A549 (cell line): ENCODE measurements around the gene POC1B. TPM values are rescaled to one million over a fixed set of nuclear protein-coding genes. Genes with fewer than 3 reads are reported as not detected.

Source experiments
- ATAC-seq, 2 experiments: fragments of 200-7000 bp in 1 of 2; fragments of >200 bp in 1 of 2; cut with Nextera tagmentation in 1 of 2; cut with Tn5 transposase in 1 of 2; 3 replicates each; pipeline versions ENCODE4 v1.8.0 to v1.9.1; 2018 to 2020; ENCODE audit warnings: mild to moderate bottlenecking in 1 of 2, moderate library complexity in 1 of 2
- CTCF ChIA-PET: fragments of 300-600 bp; sonication (Branson Sonifier 250); formaldehyde crosslinking; extraction: SDS; loops from one replicate; lab custom pipeline; 2021; ENCODE audit warnings: antibody characterized with exemption, inconsistent platforms; lab: Yijun Ruan, JAX
- POLR2A ChIA-PET: fragments of 350-600 bp; formaldehyde crosslinking; extraction: SDS; loops from one replicate; lab custom pipeline; 2021; ENCODE audit warnings: antibody characterized with exemption, inconsistent platforms; lab: Yijun Ruan, JAX
- DNase-seq, 2 experiments: peaks; one replicate each; pipeline versions ENCODE4 v3.0.0 to v3.0.0-alpha.2; 2011 to 2016; ENCODE audit warnings: low read depth in 1 of 2, low spot score in 1 of 2
- FAIRE-seq: peaks from 2 replicates; lab custom pipeline; 2011; peaks lifted over from hg19 to GRCh38; lab: Jason Lieb, UNC
- H3K27ac ChIP-seq, 2 experiments: fragments of >200 bp; sonication (Bioruptor Twin); formaldehyde crosslinking; 3 replicates each; pipeline ENCODE4 v1.5.1; 2016 to 2017
- H3K4me1 ChIP-seq: fragments of >200 bp; sonication (Bioruptor Twin); formaldehyde crosslinking; 3 replicates; pipeline ENCODE4 v1.6.1; 2016
- H3K4me2 ChIP-seq: fragments of >200 bp; sonication (Bioruptor Twin); formaldehyde crosslinking; 3 replicates; pipeline ENCODE4 v1.6.1; 2016
- H3K4me3 ChIP-seq: fragments of >200 bp; sonication (Bioruptor Twin); formaldehyde crosslinking; 3 replicates; pipeline ENCODE4 v1.5.1; 2016
- H3K9me3 ChIP-seq: fragments of >200 bp; sonication (Bioruptor Twin); formaldehyde crosslinking; 3 replicates; pipeline ENCODE4 v1.6.1; 2016
- CEBPB ChIP-seq, 2 experiments: fragments of >200 bp in 1 of 2; sonication (Bioruptor Twin) in 1 of 2; formaldehyde crosslinking in 1 of 2; IDR thresholded peaks; 2 replicates each; pipeline ENCODE4 v1.6.1; 2012 to 2016
- CHD2 ChIP-seq: fragments of 150-350 bp; IDR thresholded peaks from 2 replicates; pipeline ENCODE4 v1.6.1; 2014; ENCODE audit warnings: low read length; ENCODE audit not compliant: partially characterized antibody
- EHF ChIP-seq: fragments of 250-450 bp; sonication (Bioruptor Pico); IDR thresholded peaks from 2 replicates; pipeline ENCODE4 v1.5.0; 2020; ENCODE audit warnings: mild to moderate bottlenecking
- EHMT2 ChIP-seq: fragments of 200-600 bp; sonication (generic); IDR thresholded peaks from 2 replicates; pipeline ENCODE4 v1.6.1; 2016; ENCODE audit warnings: antibody characterized with exemption, low read depth, mild to moderate bottlenecking, moderate library complexity
- EP300 ChIP-seq, 2 experiments: fragments of >200 bp; sonication (Bioruptor Twin); formaldehyde crosslinking; IDR thresholded peaks; 2 replicates in 1 of 2; 3 replicates in 1 of 2; pipeline ENCODE4 v1.6.1; 2016 to 2017
- FOXS1 ChIP-seq: fragments of 250-450 bp; sonication (Bioruptor Pico); IDR thresholded peaks from 2 replicates; pipeline ENCODE4 v1.5.0; 2020; ENCODE audit warnings: mild to moderate bottlenecking, moderate library complexity
- HEYL ChIP-seq: fragments of 250-450 bp; sonication (Bioruptor Pico); IDR thresholded peaks from 2 replicates; pipeline ENCODE4 v1.8.0; 2021; ENCODE audit warnings: mild to moderate bottlenecking, moderate library complexity
- RAD21 ChIP-seq, 2 experiments: fragments of >200 bp in 1 of 2; sonication (Bioruptor Twin) in 1 of 2; formaldehyde crosslinking in 1 of 2; IDR thresholded peaks in 1 of 2; conservative IDR thresholded peaks in 1 of 2; 2 replicates in 1 of 2; 3 replicates in 1 of 2; pipeline ENCODE4 v1.6.1; 2012 to 2018; ENCODE audit warnings: inconsistent platforms in 1 of 2
- RNF2 ChIP-seq: fragments of 200-600 bp; sonication (generic); IDR thresholded peaks from 2 replicates; pipeline ENCODE4 v1.6.1; 2016; ENCODE audit warnings: low read depth, mild to moderate bottlenecking, antibody characterized with exemption, moderate library complexity, borderline replicate concordance
- SMC3 ChIP-seq: fragments of >200 bp; sonication (Bioruptor Twin); formaldehyde crosslinking; IDR thresholded peaks from 3 replicates; pipeline ENCODE4 v1.6.1; 2018; ENCODE audit warnings: inconsistent platforms
- ZFP36 ChIP-seq: fragments of 450-650 bp; IDR thresholded peaks from 2 replicates; pipeline ENCODE4 v1.6.1; 2014; ENCODE audit warnings: borderline replicate concordance; ENCODE audit not compliant: partially characterized antibody
- ZNF302 ChIP-seq: fragments of 250-450 bp; sonication (Bioruptor Pico); IDR thresholded peaks from 2 replicates; pipeline ENCODE4 v1.9.0; 2021; ENCODE audit warnings: inconsistent platforms, mild to moderate bottlenecking, moderate library complexity
- ZSCAN20 ChIP-seq: fragments of 250-450 bp; sonication (Bioruptor Pico); IDR thresholded peaks from 2 replicates; pipeline ENCODE4 v1.8.0; 2022; ENCODE audit warnings: mild to moderate bottlenecking, moderate library complexity
- WGBS: methylation state at CpG from one replicate; pipeline ENCODE4 v1.1.6; 2017; ENCODE audit errors: missing lambda C conversion rate; 5-methylcytosine and 5-hydroxymethylcytosine counted together
- polyA plus RNA-seq, 4 experiments: library from polyadenylated mRNA; depleted of rRNA in 3 of 4; stranded (reverse); fragments of >200 nt; fragmentation: RNase III in 1 of 4; extraction: RNeasy Plus Mini Kit Qiagen cat#74134 plus additional on column Dnase treatment in 1 of 4; gene quantifications; 2 replicates in 3 of 4; 3 replicates in 1 of 4; pipeline ENCODE4 v1.2.3, GENCODE V29; 2011 to 2017
- TF ChIP-seq, protein P1 (sequence below): IDR thresholded peaks from 2 replicates; pipeline ENCODE4 v1.6.1; 2012
- TF ChIP-seq, protein P2 (sequence below): fragments of 450-650 bp; IDR thresholded peaks from 2 replicates; pipeline ENCODE4 v1.6.1; 2014; ENCODE audit warnings: antibody characterized with exemption
- TF ChIP-seq, protein P3 (sequence below): IDR thresholded peaks from 2 replicates; pipeline ENCODE4 v1.6.1; 2012; ENCODE audit warnings: low read depth, borderline replicate concordance
- TF ChIP-seq, protein P4 (sequence below): fragments of >200 bp; sonication (Bioruptor Twin); formaldehyde crosslinking; IDR thresholded peaks from 3 replicates; pipeline ENCODE4 v1.5.1; 2016
- TF ChIP-seq, protein P5 (sequence below): fragments of 250-450 bp; sonication (Bioruptor Pico); IDR thresholded peaks from 2 replicates; pipeline ENCODE4 v1.5.0; 2021; ENCODE audit warnings: mild to moderate bottlenecking, moderate library complexity, borderline replicate concordance
- TF ChIP-seq, protein P6 (sequence below): IDR thresholded peaks from 2 replicates; pipeline ENCODE4 v1.6.1; 2012

POC1B gene
- polyA plus RNA-seq, 2 of the 4 experiments (the other 2 are of a cell fraction) = 10.8 to 38.6 TPM

DNA sequence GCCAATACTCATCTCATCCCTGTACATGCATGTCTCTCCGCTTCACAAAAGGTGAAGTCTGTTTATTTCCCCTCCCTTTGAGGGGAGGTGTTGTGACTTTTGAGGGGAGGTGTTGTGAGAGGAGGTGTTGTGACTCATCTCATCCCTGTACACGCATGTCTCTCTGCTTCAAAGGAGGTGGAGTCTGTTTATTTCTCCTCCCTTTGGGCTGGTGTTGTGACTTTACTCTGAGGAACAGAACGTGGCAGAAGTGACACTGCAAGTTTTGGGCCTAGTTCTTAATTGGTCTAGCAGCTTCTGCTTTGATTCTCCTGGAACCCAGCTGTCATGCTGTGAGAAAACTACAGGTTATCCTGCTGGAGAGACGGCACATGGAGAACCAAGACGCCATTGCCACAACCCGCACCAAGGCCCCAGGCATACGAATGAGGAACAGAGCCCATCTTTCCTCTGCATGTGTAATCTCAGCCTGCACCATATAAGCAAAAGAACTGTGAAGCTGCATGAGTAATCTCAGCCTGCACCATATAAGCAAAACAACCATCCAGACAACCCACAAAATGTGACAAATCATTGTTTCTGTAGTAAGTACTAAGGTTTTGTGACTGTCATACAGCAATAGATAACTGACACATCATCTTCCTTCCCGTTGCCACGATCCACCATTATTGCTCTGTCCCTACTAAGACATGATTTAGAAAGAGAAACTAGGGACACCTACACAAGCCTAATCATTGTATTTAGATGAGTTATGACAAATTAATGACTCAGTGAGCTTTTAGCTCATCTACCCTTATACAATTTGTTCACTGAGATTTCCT lies 31.2 kb downstream of the POC1B start:
- no peak overlapping the region for H3K27ac ChIP-seq

DNA sequence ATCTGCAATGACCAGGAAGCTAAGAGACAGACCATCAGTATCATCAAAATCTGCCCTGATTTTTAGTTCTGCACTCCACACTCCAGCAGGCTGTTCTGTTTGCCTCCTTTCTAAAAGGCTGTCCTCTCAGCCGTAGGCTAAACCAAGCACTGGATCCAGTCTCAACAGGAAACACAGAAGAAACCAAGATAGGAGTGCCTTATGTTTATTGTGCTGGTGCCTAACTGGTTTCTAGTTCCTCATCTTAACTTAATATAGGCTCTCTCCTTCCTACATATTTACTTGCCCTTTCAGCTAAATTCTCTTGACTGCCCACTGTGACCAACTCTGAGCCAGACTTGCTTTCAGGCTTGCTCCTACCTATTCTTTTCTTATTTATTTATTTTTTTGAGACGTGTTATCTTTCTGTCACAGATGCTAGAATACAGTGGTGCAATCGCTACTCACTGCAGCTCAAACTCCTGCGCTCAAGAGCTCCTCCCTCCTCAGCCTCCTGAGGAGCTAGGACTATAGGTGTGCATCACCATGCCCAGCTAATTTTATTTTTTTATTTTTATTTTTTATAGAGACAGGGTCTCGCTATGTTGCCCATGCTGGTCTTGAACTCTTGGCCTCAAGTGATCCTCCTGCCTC lies 32.1 kb downstream of the POC1B start:
- ATAC-seq = no peak
- no peak for FAIRE-seq

More for the DNA sequence above, 31.2 kb downstream of the POC1B start:
- CTCF ChIA-PET = interaction anchor here (0.8 to 2.3 kb wide), 3 partner anchors 15 to 28 kb away, joined by 3 to 7 read pairs (median 3); no protein-coding TSS in a partner anchor
- H3K4me1 ChIP-seq = peaks cover 15% of the 10 kb centered on the region
- no peak overlapping the region for H3K4me3 ChIP-seq
- ATAC-seq = no peak
- H3K4me2 ChIP-seq = no peak overlapping the region
- TF ChIP-seq RAD21 (conservative IDR thresholded peaks at IDR 0.05 in 1 of 2, IDR thresholded peaks at IDR 0.05 in 1 of 2) = no peak
- no peak for TF ChIP-seq ZSCAN20 (CRISPR knock-in tag)
- TF ChIP-seq, protein P1, sequence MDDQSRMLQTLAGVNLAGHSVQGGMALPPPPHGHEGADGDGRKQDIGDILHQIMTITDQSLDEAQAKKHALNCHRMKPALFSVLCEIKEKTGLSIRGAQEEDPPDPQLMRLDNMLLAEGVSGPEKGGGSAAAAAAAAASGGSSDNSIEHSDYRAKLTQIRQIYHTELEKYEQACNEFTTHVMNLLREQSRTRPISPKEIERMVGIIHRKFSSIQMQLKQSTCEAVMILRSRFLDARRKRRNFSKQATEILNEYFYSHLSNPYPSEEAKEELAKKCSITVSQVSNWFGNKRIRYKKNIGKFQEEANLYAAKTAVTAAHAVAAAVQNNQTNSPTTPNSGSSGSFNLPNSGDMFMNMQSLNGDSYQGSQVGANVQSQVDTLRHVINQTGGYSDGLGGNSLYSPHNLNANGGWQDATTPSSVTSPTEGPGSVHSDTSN = no peak
- no peak for TF ChIP-seq ZFP36
- no peak for TF ChIP-seq CHD2
- TF ChIP-seq, protein P2, sequence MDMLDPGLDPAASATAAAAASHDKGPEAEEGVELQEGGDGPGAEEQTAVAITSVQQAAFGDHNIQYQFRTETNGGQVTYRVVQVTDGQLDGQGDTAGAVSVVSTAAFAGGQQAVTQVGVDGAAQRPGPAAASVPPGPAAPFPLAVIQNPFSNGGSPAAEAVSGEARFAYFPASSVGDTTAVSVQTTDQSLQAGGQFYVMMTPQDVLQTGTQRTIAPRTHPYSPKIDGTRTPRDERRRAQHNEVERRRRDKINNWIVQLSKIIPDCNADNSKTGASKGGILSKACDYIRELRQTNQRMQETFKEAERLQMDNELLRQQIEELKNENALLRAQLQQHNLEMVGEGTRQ = no peak
- TF ChIP-seq CEBPB (IDR thresholded peaks at IDR 0.05) = no peak
- no peak for TF ChIP-seq FOXS1 (CRISPR knock-in tag)
- TF ChIP-seq, protein P3, sequence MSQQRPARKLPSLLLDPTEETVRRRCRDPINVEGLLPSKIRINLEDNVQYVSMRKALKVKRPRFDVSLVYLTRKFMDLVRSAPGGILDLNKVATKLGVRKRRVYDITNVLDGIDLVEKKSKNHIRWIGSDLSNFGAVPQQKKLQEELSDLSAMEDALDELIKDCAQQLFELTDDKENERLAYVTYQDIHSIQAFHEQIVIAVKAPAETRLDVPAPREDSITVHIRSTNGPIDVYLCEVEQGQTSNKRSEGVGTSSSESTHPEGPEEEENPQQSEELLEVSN = no peak
- TF ChIP-seq, protein P4, sequence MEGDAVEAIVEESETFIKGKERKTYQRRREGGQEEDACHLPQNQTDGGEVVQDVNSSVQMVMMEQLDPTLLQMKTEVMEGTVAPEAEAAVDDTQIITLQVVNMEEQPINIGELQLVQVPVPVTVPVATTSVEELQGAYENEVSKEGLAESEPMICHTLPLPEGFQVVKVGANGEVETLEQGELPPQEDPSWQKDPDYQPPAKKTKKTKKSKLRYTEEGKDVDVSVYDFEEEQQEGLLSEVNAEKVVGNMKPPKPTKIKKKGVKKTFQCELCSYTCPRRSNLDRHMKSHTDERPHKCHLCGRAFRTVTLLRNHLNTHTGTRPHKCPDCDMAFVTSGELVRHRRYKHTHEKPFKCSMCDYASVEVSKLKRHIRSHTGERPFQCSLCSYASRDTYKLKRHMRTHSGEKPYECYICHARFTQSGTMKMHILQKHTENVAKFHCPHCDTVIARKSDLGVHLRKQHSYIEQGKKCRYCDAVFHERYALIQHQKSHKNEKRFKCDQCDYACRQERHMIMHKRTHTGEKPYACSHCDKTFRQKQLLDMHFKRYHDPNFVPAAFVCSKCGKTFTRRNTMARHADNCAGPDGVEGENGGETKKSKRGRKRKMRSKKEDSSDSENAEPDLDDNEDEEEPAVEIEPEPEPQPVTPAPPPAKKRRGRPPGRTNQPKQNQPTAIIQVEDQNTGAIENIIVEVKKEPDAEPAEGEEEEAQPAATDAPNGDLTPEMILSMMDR = no peak
- TF ChIP-seq, protein P5, sequence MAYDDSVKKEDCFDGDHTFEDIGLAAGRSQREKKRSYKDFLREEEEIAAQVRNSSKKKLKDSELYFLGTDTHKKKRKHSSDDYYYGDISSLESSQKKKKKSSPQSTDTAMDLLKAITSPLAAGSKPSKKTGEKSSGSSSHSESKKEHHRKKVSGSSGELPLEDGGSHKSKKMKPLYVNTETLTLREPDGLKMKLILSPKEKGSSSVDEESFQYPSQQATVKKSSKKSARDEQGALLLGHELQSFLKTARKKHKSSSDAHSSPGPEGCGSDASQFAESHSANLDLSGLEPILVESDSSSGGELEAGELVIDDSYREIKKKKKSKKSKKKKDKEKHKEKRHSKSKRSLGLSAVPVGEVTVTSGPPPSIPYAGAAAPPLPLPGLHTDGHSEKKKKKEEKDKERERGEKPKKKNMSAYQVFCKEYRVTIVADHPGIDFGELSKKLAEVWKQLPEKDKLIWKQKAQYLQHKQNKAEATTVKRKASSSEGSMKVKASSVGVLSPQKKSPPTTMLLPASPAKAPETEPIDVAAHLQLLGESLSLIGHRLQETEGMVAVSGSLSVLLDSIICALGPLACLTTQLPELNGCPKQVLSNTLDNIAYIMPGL (CRISPR knock-in tag) = no peak
- no peak for TF ChIP-seq EHMT2
- TF ChIP-seq EHF = no peak
- TF ChIP-seq, protein P6, sequence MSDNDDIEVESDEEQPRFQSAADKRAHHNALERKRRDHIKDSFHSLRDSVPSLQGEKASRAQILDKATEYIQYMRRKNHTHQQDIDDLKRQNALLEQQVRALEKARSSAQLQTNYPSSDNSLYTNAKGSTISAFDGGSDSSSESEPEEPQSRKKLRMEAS = no peak
- no peak for TF ChIP-seq EP300 (IDR thresholded peaks at IDR 0.05)
- no peak for TF ChIP-seq RNF2
- no peak for TF ChIP-seq HEYL (CRISPR knock-in tag)
- TF ChIP-seq SMC3 = no peak
- WGBS = 88% methylated on average over 9 of the region's 9 CpGs
- no peak for DNase-seq
- no peak for FAIRE-seq
- POLR2A ChIA-PET = no interaction called here
- H3K9me3 ChIP-seq = no peaks in the 10 kb centered on the region

More for the DNA sequence above, 32.1 kb downstream of the POC1B start:
- Histone ChIP-seq H3K27ac (peak overlapping the region; percentile 8 to 35; a peak in 2 of 6 replicates), H3K4me3 (no peak overlapping the region), H3K4me2 (peak overlapping the region; percentile 45; the same call in 1 of the 3 replicates), H3K9me3 (no peaks in the 10 kb centered on the region), H3K4me1 (peaks cover 15% of the 10 kb centered on the region)
- no peak for DNase-seq
- TF ChIP-seq ZNF302 (CRISPR knock-in tag) = no peak
- no peak for TF ChIP-seq SMC3
- ChIA-PET POLR2A (no interaction called here), CTCF (interaction anchor here (0.8 to 2.3 kb wide), 3 partner anchors 14 to 29 kb away, joined by 3 to 7 read pairs (median 3); no protein-coding TSS in a partner anchor)
- 92% methylated on average over 5 of the region's 5 CpGs for WGBS
